A549 (cell line): ENCODE measurements around the gene HMGXB3. TPM values are rescaled to one million over a fixed set of nuclear protein-coding genes. Genes with fewer than 3 reads are reported as not detected.

Experiments used
- ATAC-seq, 2 experiments: fragments of 200-7000 bp in 1 of 2; fragments of >200 bp in 1 of 2; cut with Nextera tagmentation in 1 of 2; cut with Tn5 transposase in 1 of 2; 3 replicates each; pipeline versions ENCODE4 v1.8.0 to v1.9.1; 2018 to 2020; ENCODE audit warnings: mild to moderate bottlenecking in 1 of 2, moderate library complexity in 1 of 2
- CTCF ChIA-PET: fragments of 300-600 bp; sonication (Branson Sonifier 250); formaldehyde crosslinking; extraction: SDS; loops from one replicate; lab custom pipeline; 2021; ENCODE audit warnings: antibody characterized with exemption, inconsistent platforms; lab: Yijun Ruan, JAX
- POLR2A ChIA-PET: fragments of 350-600 bp; formaldehyde crosslinking; extraction: SDS; loops from one replicate; lab custom pipeline; 2021; ENCODE audit warnings: antibody characterized with exemption, inconsistent platforms; lab: Yijun Ruan, JAX
- DNase-seq, 2 experiments: peaks; one replicate each; pipeline versions ENCODE4 v3.0.0 to v3.0.0-alpha.2; 2011 to 2016; ENCODE audit warnings: low read depth in 1 of 2, low spot score in 1 of 2
- FAIRE-seq: peaks from 2 replicates; lab custom pipeline; 2011; peaks lifted over from hg19 to GRCh38; lab: Jason Lieb, UNC
- H3K27ac ChIP-seq, 2 experiments: fragments of >200 bp; sonication (Bioruptor Twin); formaldehyde crosslinking; 3 replicates each; pipeline ENCODE4 v1.5.1; 2016 to 2017
- H3K4me1 ChIP-seq: fragments of >200 bp; sonication (Bioruptor Twin); formaldehyde crosslinking; 3 replicates; pipeline ENCODE4 v1.6.1; 2016
- H3K4me2 ChIP-seq: fragments of >200 bp; sonication (Bioruptor Twin); formaldehyde crosslinking; 3 replicates; pipeline ENCODE4 v1.6.1; 2016
- H3K4me3 ChIP-seq: fragments of >200 bp; sonication (Bioruptor Twin); formaldehyde crosslinking; 3 replicates; pipeline ENCODE4 v1.5.1; 2016
- H3K9me3 ChIP-seq: fragments of >200 bp; sonication (Bioruptor Twin); formaldehyde crosslinking; 3 replicates; pipeline ENCODE4 v1.6.1; 2016
- CBX8 ChIP-seq: fragments of 200-600 bp; sonication (generic); IDR thresholded peaks from 2 replicates; pipeline ENCODE4 v1.6.1; 2016
- CEBPB ChIP-seq, 2 experiments: fragments of >200 bp in 1 of 2; sonication (Bioruptor Twin) in 1 of 2; formaldehyde crosslinking in 1 of 2; IDR thresholded peaks; 2 replicates each; pipeline ENCODE4 v1.6.1; 2012 to 2016
- CHD4 ChIP-seq: fragments of 200-600 bp; sonication (generic); IDR thresholded peaks from 2 replicates; pipeline ENCODE4 v1.6.1; 2016; ENCODE audit warnings: antibody characterized with exemption, mild to moderate bottlenecking, borderline replicate concordance
- EHF ChIP-seq: fragments of 250-450 bp; sonication (Bioruptor Pico); IDR thresholded peaks from 2 replicates; pipeline ENCODE4 v1.5.0; 2020; ENCODE audit warnings: mild to moderate bottlenecking
- EHMT2 ChIP-seq: fragments of 200-600 bp; sonication (generic); IDR thresholded peaks from 2 replicates; pipeline ENCODE4 v1.6.1; 2016; ENCODE audit warnings: antibody characterized with exemption, low read depth, mild to moderate bottlenecking, moderate library complexity
- EP300 ChIP-seq, 2 experiments: fragments of >200 bp; sonication (Bioruptor Twin); formaldehyde crosslinking; IDR thresholded peaks; 2 replicates in 1 of 2; 3 replicates in 1 of 2; pipeline ENCODE4 v1.6.1; 2016 to 2017
- ESRRA ChIP-seq: fragments of 150-350 bp; IDR thresholded peaks from 2 replicates; pipeline ENCODE4 v1.6.1; 2014; ENCODE audit warnings: mild to moderate bottlenecking, low read length, borderline replicate concordance
- FOSL2 ChIP-seq, 2 experiments: fragments of 450-650 bp in 1 of 2; fragments of >200 bp in 1 of 2; sonication (Bioruptor Twin) in 1 of 2; formaldehyde crosslinking; IDR thresholded peaks; 2 replicates each; pipeline versions ENCODE4 v1.5.0 to v1.6.1; 2016 to 2020; ENCODE audit warnings: mild to moderate bottlenecking in 1 of 2, moderate library complexity in 1 of 2
- FOXS1 ChIP-seq: fragments of 250-450 bp; sonication (Bioruptor Pico); IDR thresholded peaks from 2 replicates; pipeline ENCODE4 v1.5.0; 2020; ENCODE audit warnings: mild to moderate bottlenecking, moderate library complexity
- GATA3 ChIP-seq: IDR thresholded peaks from 2 replicates; pipeline ENCODE4 v1.6.1; 2012; ENCODE audit warnings: borderline replicate concordance
- HDAC2 ChIP-seq: fragments of 200-600 bp; sonication (generic); IDR thresholded peaks from 2 replicates; pipeline ENCODE4 v1.6.1; 2016
- HMGXB4 ChIP-seq: fragments of 250-450 bp; sonication (Bioruptor Pico); IDR thresholded peaks from 2 replicates; pipeline ENCODE4 v1.5.0; 2021; ENCODE audit warnings: mild to moderate bottlenecking, moderate library complexity, borderline replicate concordance
- HOXA7 ChIP-seq: fragments of 250-450 bp; sonication (Bioruptor Pico); IDR thresholded peaks from 2 replicates; pipeline ENCODE4 v1.5.0; 2020; ENCODE audit warnings: mild to moderate bottlenecking, moderate library complexity
- HOXB13 ChIP-seq: fragments of 250-450 bp; sonication (Bioruptor Pico); IDR thresholded peaks from 2 replicates; pipeline ENCODE4 v1.5.0; 2020; ENCODE audit warnings: low read depth, mild to moderate bottlenecking, moderate library complexity
- JUN ChIP-seq, 2 experiments: fragments of >200 bp; sonication (Bioruptor Twin); formaldehyde crosslinking; IDR thresholded peaks; 2 replicates in 1 of 2; 3 replicates in 1 of 2; pipeline ENCODE4 v1.6.1; 2016 to 2017
- JUNB ChIP-seq: fragments of >200 bp; sonication (Bioruptor Twin); formaldehyde crosslinking; IDR thresholded peaks from 2 replicates; pipeline ENCODE4 v1.6.1; 2016
- KDM5A ChIP-seq: fragments of 200-600 bp; sonication (generic); IDR thresholded peaks from 2 replicates; pipeline ENCODE4 v1.6.1; 2016; ENCODE audit warnings: antibody characterized with exemption, mild to moderate bottlenecking
- MAZ ChIP-seq: fragments of 150-350 bp; IDR thresholded peaks from 2 replicates; pipeline ENCODE4 v1.6.1; 2014; ENCODE audit warnings: antibody characterized with exemption, low read depth, low read length, borderline replicate concordance
- MYC ChIP-seq: IDR thresholded peaks from 2 replicates; pipeline ENCODE4 v1.6.1; 2012; ENCODE audit warnings: mild to moderate bottlenecking, inconsistent platforms, low read length, improper control_type of control experiment, borderline replicate concordance
- PBX3 ChIP-seq: IDR thresholded peaks from 2 replicates; pipeline ENCODE4 v1.6.1; 2012
- POLR2AphosphoS2 ChIP-seq: conservative IDR thresholded peaks from 2 replicates; pipeline ENCODE4 v1.6.1; 2012; ENCODE audit warnings: low read length, improper control_type of control experiment, inconsistent platforms
- RAD21 ChIP-seq, 2 experiments: fragments of >200 bp in 1 of 2; sonication (Bioruptor Twin) in 1 of 2; formaldehyde crosslinking in 1 of 2; IDR thresholded peaks in 1 of 2; conservative IDR thresholded peaks in 1 of 2; 2 replicates in 1 of 2; 3 replicates in 1 of 2; pipeline ENCODE4 v1.6.1; 2012 to 2018; ENCODE audit warnings: inconsistent platforms in 1 of 2
- RARB ChIP-seq: fragments of 250-450 bp; sonication (Bioruptor Pico); IDR thresholded peaks from 2 replicates; pipeline ENCODE4 v1.8.0; 2021; ENCODE audit warnings: mild to moderate bottlenecking, moderate library complexity
- RCOR1 ChIP-seq: fragments of 150-350 bp; IDR thresholded peaks from 2 replicates; pipeline ENCODE4 v1.6.1; 2014; ENCODE audit warnings: antibody characterized with exemption, low read length, low read depth
- SMC3 ChIP-seq: fragments of >200 bp; sonication (Bioruptor Twin); formaldehyde crosslinking; IDR thresholded peaks from 3 replicates; pipeline ENCODE4 v1.6.1; 2018; ENCODE audit warnings: inconsistent platforms
- TP53 ChIP-seq: fragments of 250-450 bp; sonication (Bioruptor Pico); IDR thresholded peaks from 2 replicates; pipeline ENCODE4 v1.5.0; 2021; ENCODE audit warnings: mild to moderate bottlenecking, moderate library complexity
- ZNF302 ChIP-seq: fragments of 250-450 bp; sonication (Bioruptor Pico); IDR thresholded peaks from 2 replicates; pipeline ENCODE4 v1.9.0; 2021; ENCODE audit warnings: inconsistent platforms, mild to moderate bottlenecking, moderate library complexity
- WGBS: methylation state at CpG from one replicate; pipeline ENCODE4 v1.1.6; 2017; ENCODE audit errors: missing lambda C conversion rate; 5-methylcytosine and 5-hydroxymethylcytosine counted together
- polyA plus RNA-seq, 4 experiments: library from polyadenylated mRNA; depleted of rRNA in 3 of 4; stranded (reverse); fragments of >200 nt; fragmentation: RNase III in 1 of 4; extraction: RNeasy Plus Mini Kit Qiagen cat#74134 plus additional on column Dnase treatment in 1 of 4; gene quantifications; 2 replicates in 3 of 4; 3 replicates in 1 of 4; pipeline ENCODE4 v1.2.3, GENCODE V29; 2011 to 2017
- TF ChIP-seq, protein P1 (sequence below): fragments of >200 bp; sonication (Bioruptor Twin); formaldehyde crosslinking; IDR thresholded peaks from 2 replicates; pipeline ENCODE4 v1.6.1; 2016
- TF ChIP-seq, protein P2 (sequence below): fragments of 450-650 bp; IDR thresholded peaks from 2 replicates; pipeline ENCODE4 v1.6.1; 2014; ENCODE audit warnings: antibody characterized with exemption

Gene HMGXB3
- polyA plus RNA-seq, 2 of the 4 experiments (the other 2 are of a cell fraction), result 20.5 to 34.1 TPM

- no peak for TF ChIP-seq PBX3
- TF ChIP-seq CBX8, result no peak
These were observed 74.7 kb downstream of the HMGXB3 start (continued) for GRCh38 chr5:150075233-150075632.

DNA sequence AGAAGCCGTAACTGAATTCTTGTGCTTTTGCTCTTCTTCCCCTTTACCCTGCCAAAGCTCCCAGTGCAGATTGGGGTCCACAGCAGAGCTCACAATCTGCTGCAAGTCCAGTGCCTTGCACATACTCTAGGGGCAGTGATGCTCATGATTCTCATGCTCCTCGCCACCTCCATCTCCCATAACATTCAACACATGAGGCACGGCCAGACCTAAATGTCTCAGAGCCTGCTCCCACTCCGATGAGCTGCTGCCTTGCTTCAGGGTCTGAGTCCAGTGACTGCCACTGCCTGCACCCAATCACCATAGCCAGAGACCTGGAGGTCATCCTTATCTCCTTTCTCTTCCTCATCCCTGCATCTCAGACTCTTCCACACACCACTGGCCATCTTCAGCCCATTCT, 75.3 kb downstream of the HMGXB3 start:
- ATAC-seq (peak; percentile 62 to 82; a peak in 4 of 6 replicates), FAIRE-seq (no peak), DNase-seq (peak in 1 of 2 experiments; percentile 17)
- no peaks in the 10 kb centered on the region for H3K9me3 ChIP-seq
- no peak overlapping the region for H3K27ac ChIP-seq
- POLR2A ChIA-PET, result no interaction called here
- no peaks in the 10 kb centered on the region for H3K4me1 ChIP-seq
- 45% methylated on average over 4 of the region's 4 CpGs for WGBS
- CTCF ChIA-PET, result interaction anchor here (0.7 to 1.9 kb wide), 3 partner anchors 42 to 275 kb away, joined by 3 to 6 read pairs (median 5); no protein-coding TSS in a partner anchor
- H3K4me2 ChIP-seq, result no peak overlapping the region
- no peak overlapping the region for H3K4me3 ChIP-seq
- TF ChIP-seq TP53 (CRISPR knock-in tag) (no peak), EHF (CRISPR knock-in tag) (no peak), KDM5A (no peak), RARB (CRISPR knock-in tag) (no peak), ESRRA (no peak), RAD21 (conservative IDR thresholded peaks at IDR 0.05 in 1 of 2, IDR thresholded peaks at IDR 0.05 in 1 of 2) (no peak), EHMT2 (no peak), HOXA7 (CRISPR knock-in tag) (no peak), FOSL2 (IDR thresholded peaks at IDR 0.05) (no peak), FOSL2 (CRISPR knock-in tag; IDR thresholded peaks at IDR 0.05) (no peak), RCOR1 (no peak), CHD4 (no peak), ZNF302 (CRISPR knock-in tag) (no peak), MAZ (no peak), HMGXB4 (CRISPR knock-in tag) (no peak), HDAC2 (no peak), EP300 (IDR thresholded peaks at IDR 0.05) (no peak), POLR2AphosphoS2 (no peak), CEBPB (IDR thresholded peaks at IDR 0.05) (no peak)
- TF ChIP-seq, protein P1, sequence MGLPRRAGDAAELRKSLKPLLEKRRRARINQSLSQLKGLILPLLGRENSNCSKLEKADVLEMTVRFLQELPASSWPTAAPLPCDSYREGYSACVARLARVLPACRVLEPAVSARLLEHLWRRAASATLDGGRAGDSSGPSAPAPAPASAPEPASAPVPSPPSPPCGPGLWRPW, result no peak
- TF ChIP-seq, protein P2, sequence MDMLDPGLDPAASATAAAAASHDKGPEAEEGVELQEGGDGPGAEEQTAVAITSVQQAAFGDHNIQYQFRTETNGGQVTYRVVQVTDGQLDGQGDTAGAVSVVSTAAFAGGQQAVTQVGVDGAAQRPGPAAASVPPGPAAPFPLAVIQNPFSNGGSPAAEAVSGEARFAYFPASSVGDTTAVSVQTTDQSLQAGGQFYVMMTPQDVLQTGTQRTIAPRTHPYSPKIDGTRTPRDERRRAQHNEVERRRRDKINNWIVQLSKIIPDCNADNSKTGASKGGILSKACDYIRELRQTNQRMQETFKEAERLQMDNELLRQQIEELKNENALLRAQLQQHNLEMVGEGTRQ, result no peak
- TF ChIP-seq, all 56 proteins: peak for 0

- Histone ChIP-seq H3K4me3 (no peak overlapping the region), H3K27ac (no peak overlapping the region), H3K4me2 (no peak overlapping the region), H3K4me1 (no peaks in the 10 kb centered on the region), H3K9me3 (no peaks in the 10 kb centered on the region)
- FAIRE-seq, result no peak
- ChIA-PET POLR2A (no interaction called here), CTCF (interaction anchor here (0.6 to 1.7 kb wide), 2 partner anchors 9 to 416 kb away, joined by 5 to 6 read pairs; partner anchors contain the start of gene CSF1R)
- DNase-seq, result no peak
- ATAC-seq, result no peak
- 67% methylated on average over 8 of the region's 8 CpGs for WGBS
- TF ChIP-seq KDM5A (no peak), PBX3 (no peak), JUNB (no peak), RCOR1 (no peak), CHD4 (no peak), GATA3 (no peak), HMGXB4 (CRISPR knock-in tag) (no peak), FOSL2 (IDR thresholded peaks at IDR 0.05) (no peak), FOSL2 (CRISPR knock-in tag; IDR thresholded peaks at IDR 0.05) (no peak), JUN (IDR thresholded peaks at IDR 0.05) (no peak), MYC (no peak), RAD21 (conservative IDR thresholded peaks at IDR 0.05 in 1 of 2, IDR thresholded peaks at IDR 0.05 in 1 of 2) (no peak), EP300 (IDR thresholded peaks at IDR 0.05) (no peak), FOXS1 (no peak), HOXB13 (CRISPR knock-in tag) (no peak), POLR2AphosphoS2 (no peak), SMC3 (no peak)
These were observed 76.5 kb downstream of the HMGXB3 start for GRCh38 chr5:150077060-150077459.
